Activated CD4-positive, alpha-beta T cell treated with anti-CD3 and anti-CD28 coated beads for 36 hours (primary cell): ENCODE results near the gene HP1BP3. TPM values are rescaled to one million over a fixed set of nuclear protein-coding genes. Genes with fewer than 3 reads are reported as not detected.

Experiments used
- ATAC-seq: fragments of 200-7000 bp; cut with Tn5 transposase; one replicate; pipeline ENCODE4 v1.10.0; 2021; ENCODE audit warnings: mild to moderate bottlenecking, moderate library complexity
- CTCF ChIA-PET: fragments of 350-600 bp; sonication (Branson Sonifier 250); formaldehyde crosslinking; loops from one replicate; lab custom pipeline; 2021; ENCODE audit warnings: antibody characterized with exemption; lab: Charles Lee
- POLR2A ChIA-PET: fragments of 350-600 bp; sonication (Branson Sonifier 250); formaldehyde crosslinking; loops from one replicate; lab custom pipeline; 2021; ENCODE audit warnings: antibody characterized with exemption, inconsistent platforms; lab: Charles Lee
- DNase-seq: peaks from one replicate; pipeline ENCODE4 v3.0.0-alpha.2; 2020
- H3K27ac Mint-ChIP-seq: one replicate; pipeline ENCODE4 v1.8.0; 2021; ENCODE audit warnings: mixed read lengths
- H3K27me3 Mint-ChIP-seq: one replicate; pipeline ENCODE4 v1.8.0; 2021; ENCODE audit warnings: mixed read lengths
- H3K36me3 Mint-ChIP-seq: one replicate; pipeline ENCODE4 v1.8.0; 2021; ENCODE audit warnings: low read depth, mixed read lengths
- H3K4me1 Mint-ChIP-seq: one replicate; pipeline ENCODE4 v1.8.0; 2021; ENCODE audit warnings: mixed read lengths
- H3K4me3 Mint-ChIP-seq: one replicate; pipeline ENCODE4 v1.8.0; 2021; ENCODE audit warnings: mild to moderate bottlenecking, moderate library complexity, mixed read lengths
- H3K9me3 Mint-ChIP-seq: one replicate; pipeline ENCODE4 v1.8.0; 2021; ENCODE audit warnings: low read depth, mixed read lengths
- intact Hi-C, 2 experiments: fragments of 100-400 bp; cut with DNase I in 1 of 2; cut with micrococcal nuclease in 1 of 2; formaldehyde crosslinking; loops; one replicate each; pipeline versions ENCODE4 v1.14.2 to v1.15.1; 2022 to 2024; cut with DNase I, micrococcal nuclease
- total RNA-seq, 2 experiments: library from RNA; stranded (reverse); gene quantifications; one replicate each; pipeline ENCODE4 v1.2.3, GENCODE V29; 2021

Gene HP1BP3
- total RNA-seq, 2 experiments from 2014 or later: 232 to 269 TPM

GRCh38 chr1:20710469-20711284, 76.4 kb downstream of the HP1BP3 start:
- H3K9me3 Mint-ChIP-seq: no peaks in the 10 kb centered on the region
- peaks cover 6% of the 10 kb centered on the region for H3K27me3 Mint-ChIP-seq
- CTCF ChIA-PET: interaction anchor here (1.6 kb wide), 1 partner anchor 14 kb away, joined by 6 read pairs; no protein-coding TSS in a partner anchor
- DNase-seq (no peak), ATAC-seq (no peak)
- H3K4me1 Mint-ChIP-seq: no peaks in the 10 kb centered on the region
- POLR2A ChIA-PET: no interaction called here
- no peak overlapping the region for H3K4me3 Mint-ChIP-seq
- H3K36me3 Mint-ChIP-seq: no peaks in the 10 kb centered on the region
- intact Hi-C loops: no loop called here
- H3K27ac Mint-ChIP-seq: no peak overlapping the region

GRCh38 chr1:20709868-20710267, 77.2 kb downstream of the HP1BP3 start:
- Mint-ChIP-seq H3K4me3 (no peak overlapping the region), H3K9me3 (no peaks in the 10 kb centered on the region), H3K27me3 (peaks cover 2% of the 10 kb centered on the region), H3K4me1 (no peaks in the 10 kb centered on the region), H3K27ac (no peak overlapping the region), H3K36me3 (no peaks in the 10 kb centered on the region)
- intact Hi-C loops: no loop called here
- ATAC-seq: no peak
- CTCF ChIA-PET: interaction anchor here (1.6 kb wide), 1 partner anchor 13 kb away, joined by 6 read pairs; no protein-coding TSS in a partner anchor
- DNase-seq: no peak
- POLR2A ChIA-PET: no interaction called here

GRCh38 chr1:20708891-20709290, 78.2 kb downstream of the HP1BP3 start:
- H3K4me1 Mint-ChIP-seq: no peaks in the 10 kb centered on the region
- no peak for ATAC-seq
- no peak overlapping the region for H3K4me3 Mint-ChIP-seq
- POLR2A ChIA-PET: no interaction called here
- H3K36me3 Mint-ChIP-seq: no peaks in the 10 kb centered on the region
- H3K9me3 Mint-ChIP-seq: no peaks in the 10 kb centered on the region
- H3K27ac Mint-ChIP-seq: no peak overlapping the region
- CTCF ChIA-PET: interaction anchor here (4.2 kb wide), 1 partner anchor 12 kb away, joined by 22 read pairs; no protein-coding TSS in a partner anchor
- intact Hi-C loops: no loop called here
- H3K27me3 Mint-ChIP-seq: peaks cover 2% of the 10 kb centered on the region
- DNase-seq: no peak

GRCh38 chr1:20708057-20708456, 79.0 kb downstream of the HP1BP3 start:
- POLR2A ChIA-PET: no interaction called here
- intact Hi-C loops: no loop called here
- no peaks in the 10 kb centered on the region for H3K9me3 Mint-ChIP-seq

GRCh38 chr1:20706841-20707240, 80.3 kb downstream of the HP1BP3 start:
- no peak overlapping the region for H3K4me3 Mint-ChIP-seq
- no peaks in the 10 kb centered on the region for H3K9me3 Mint-ChIP-seq
- DNase-seq: no peak
- H3K27me3 Mint-ChIP-seq: peaks cover 2% of the 10 kb centered on the region
- intact Hi-C loops: no loop called here
- ATAC-seq: no peak
- H3K4me1 Mint-ChIP-seq: no peaks in the 10 kb centered on the region
- H3K36me3 Mint-ChIP-seq: no peaks in the 10 kb centered on the region
- H3K27ac Mint-ChIP-seq: no peak overlapping the region
- ChIA-PET POLR2A (no interaction called here), CTCF (interaction anchor here (0.7 to 4.2 kb wide), 5 partner anchors 10 to 489 kb away, joined by 3 to 22 read pairs (median 3); no protein-coding TSS in a partner anchor)

More at GRCh38 chr1:20708057-20708456, 79.0 kb downstream of the HP1BP3 start:
- Mint-ChIP-seq H3K27me3 (peaks cover 2% of the 10 kb centered on the region), H3K27ac (no peak overlapping the region), H3K4me3 (no peak overlapping the region), H3K4me1 (no peaks in the 10 kb centered on the region), H3K36me3 (no peaks in the 10 kb centered on the region)
- CTCF ChIA-PET: interaction anchor here (1.1 to 4.2 kb wide), 2 partner anchors 11 to 15 kb away, joined by 3 to 22 read pairs; no protein-coding TSS in a partner anchor
- ATAC-seq (no peak), DNase-seq (no peak)

GRCh38 chr1:20705203-20705755, 81.8 kb downstream of the HP1BP3 start:
- DNase-seq: no peak
- intact Hi-C loops: no loop called here
- Mint-ChIP-seq H3K4me1 (no peaks in the 10 kb centered on the region), H3K36me3 (no peaks in the 10 kb centered on the region), H3K27ac (no peak overlapping the region), H3K27me3 (peaks cover 2% of the 10 kb centered on the region), H3K4me3 (no peak overlapping the region), H3K9me3 (no peaks in the 10 kb centered on the region)
- no peak for ATAC-seq
- CTCF ChIA-PET: interaction anchor here (0.7 to 4.2 kb wide), 2 partner anchors 8 to 322 kb away, joined by 3 to 22 read pairs; no protein-coding TSS in a partner anchor
- POLR2A ChIA-PET: no interaction called here

- Mint-ChIP-seq H3K9me3 (no peaks in the 10 kb centered on the region), H3K27me3 (peaks cover 2% of the 10 kb centered on the region), H3K36me3 (no peaks in the 10 kb centered on the region), H3K4me3 (no peak overlapping the region), H3K27ac (no peak overlapping the region), H3K4me1 (no peaks in the 10 kb centered on the region)
- no peak for DNase-seq
- intact Hi-C loops: no loop called here
- no peak for ATAC-seq
- POLR2A ChIA-PET: no interaction called here
- CTCF ChIA-PET: interaction anchor here (4.2 kb wide), 1 partner anchor 8 kb away, joined by 22 read pairs; no protein-coding TSS in a partner anchor
Measured at GRCh38 chr1:20704390-20705202, 82.5 kb downstream of the HP1BP3 start.

- no peak for DNase-seq
- ChIA-PET CTCF (interaction anchor here (0.5 kb wide), 1 partner anchor 25 kb away, joined by 3 read pairs; no protein-coding TSS in a partner anchor), POLR2A (no interaction called here)
- intact Hi-C loops: no loop called here
- Mint-ChIP-seq H3K27me3 (peaks cover under 1% of the 10 kb centered on the region), H3K9me3 (no peaks in the 10 kb centered on the region), H3K4me1 (no peaks in the 10 kb centered on the region), H3K36me3 (no peaks in the 10 kb centered on the region), H3K27ac (no peak overlapping the region), H3K4me3 (no peak overlapping the region)
- ATAC-seq: no peak
Measured at GRCh38 chr1:20703124-20703756, 83.9 kb downstream of the HP1BP3 start.

GRCh38 chr1:20702416-20702815, 84.7 kb downstream of the HP1BP3 start:
- no peak overlapping the region for H3K27ac Mint-ChIP-seq
- DNase-seq: no peak
- ATAC-seq: no peak
- H3K4me1 Mint-ChIP-seq: no peaks in the 10 kb centered on the region
- no peaks in the 10 kb centered on the region for H3K27me3 Mint-ChIP-seq
- H3K36me3 Mint-ChIP-seq: no peaks in the 10 kb centered on the region
- ChIA-PET CTCF (interaction anchor here (0.5 to 1.2 kb wide), 2 partner anchors 26 to 493 kb away, joined by 3 read pairs; no protein-coding TSS in a partner anchor), POLR2A (no interaction called here)
- no peak overlapping the region for H3K4me3 Mint-ChIP-seq
- H3K9me3 Mint-ChIP-seq: no peaks in the 10 kb centered on the region
- intact Hi-C loops: no loop called here

GRCh38 chr1:20701847-20702246, 85.3 kb downstream of the HP1BP3 start:
- ATAC-seq (no peak), DNase-seq (no peak)
- Mint-ChIP-seq H3K27ac (no peak overlapping the region), H3K36me3 (no peaks in the 10 kb centered on the region), H3K4me1 (no peaks in the 10 kb centered on the region), H3K27me3 (no peaks in the 10 kb centered on the region), H3K9me3 (no peaks in the 10 kb centered on the region), H3K4me3 (no peak overlapping the region)
- ChIA-PET POLR2A (no interaction called here), CTCF (interaction anchor here (1.2 kb wide), 1 partner anchor 494 kb away, joined by 3 read pairs; no protein-coding TSS in a partner anchor)
- intact Hi-C loops: no loop called here
